DMS 273 (cell line): ENCODE data around the gene SORBS1.

Experiments
- DNase-seq: peaks from one replicate; lab custom pipeline; 2025; ENCODE audit not compliant: unreplicated experiment; lab: John Stamatoyannopoulos, UW

Gene SORBS1

DNA sequence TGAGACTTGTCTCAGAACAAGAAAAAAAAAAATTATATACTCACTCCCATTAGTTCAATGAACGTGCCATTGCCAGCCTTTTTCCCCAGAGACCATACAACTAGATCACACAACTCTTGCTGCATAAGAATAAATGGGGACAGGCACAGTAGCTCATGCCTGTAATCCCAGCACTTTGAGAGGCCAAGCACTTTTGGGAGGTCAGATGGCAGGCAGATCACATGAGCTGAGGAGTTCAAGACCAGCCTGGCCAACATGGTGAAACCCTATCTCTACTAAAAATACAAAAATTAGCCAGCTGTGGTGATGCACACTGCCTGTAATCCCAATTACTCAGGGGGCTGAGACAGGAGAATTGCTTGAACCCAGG is 284.0 kb downstream of the SORBS1 start:
- peak; percentile 23 for DNase-seq

DNA sequence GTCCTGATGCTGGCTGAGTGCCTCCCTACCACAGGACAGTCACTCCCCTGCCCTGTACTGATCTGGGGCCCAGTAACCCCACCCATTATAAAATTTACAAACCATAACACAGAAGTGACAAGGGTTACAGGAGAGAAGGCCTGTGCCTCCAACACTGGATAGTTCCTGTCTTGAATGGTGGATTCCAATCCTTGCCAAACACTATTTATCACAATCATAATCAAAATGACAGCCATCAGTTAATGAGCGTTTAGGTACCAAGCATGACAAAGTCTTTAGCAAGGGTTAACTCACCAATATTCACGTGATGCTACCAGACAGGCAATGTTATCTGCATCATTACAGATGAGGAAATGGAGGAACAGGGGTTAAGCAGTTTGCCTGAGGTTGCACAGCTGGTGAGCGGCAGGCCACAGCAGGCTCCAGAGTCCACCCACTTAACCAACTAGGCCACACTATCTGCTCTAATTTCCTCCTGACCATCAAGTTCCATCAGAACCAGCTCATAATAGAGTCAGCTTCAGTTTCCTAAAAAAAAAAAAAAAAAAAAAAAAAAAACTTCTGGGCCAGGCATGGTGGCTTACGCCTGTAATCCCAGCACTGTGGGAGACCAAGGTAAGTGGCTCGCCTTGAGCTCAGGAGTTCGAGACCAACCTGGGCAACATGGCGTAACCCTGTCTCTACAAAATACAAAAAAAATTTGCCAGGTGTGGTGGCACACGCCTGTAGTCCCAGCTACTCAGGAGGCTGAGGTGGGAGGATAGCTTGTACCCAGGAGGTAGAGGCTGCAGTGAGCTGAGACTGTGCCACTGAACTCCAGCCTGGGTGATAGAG is 284.6 kb downstream of the SORBS1 start:
- DNase-seq: no peak

DNA sequence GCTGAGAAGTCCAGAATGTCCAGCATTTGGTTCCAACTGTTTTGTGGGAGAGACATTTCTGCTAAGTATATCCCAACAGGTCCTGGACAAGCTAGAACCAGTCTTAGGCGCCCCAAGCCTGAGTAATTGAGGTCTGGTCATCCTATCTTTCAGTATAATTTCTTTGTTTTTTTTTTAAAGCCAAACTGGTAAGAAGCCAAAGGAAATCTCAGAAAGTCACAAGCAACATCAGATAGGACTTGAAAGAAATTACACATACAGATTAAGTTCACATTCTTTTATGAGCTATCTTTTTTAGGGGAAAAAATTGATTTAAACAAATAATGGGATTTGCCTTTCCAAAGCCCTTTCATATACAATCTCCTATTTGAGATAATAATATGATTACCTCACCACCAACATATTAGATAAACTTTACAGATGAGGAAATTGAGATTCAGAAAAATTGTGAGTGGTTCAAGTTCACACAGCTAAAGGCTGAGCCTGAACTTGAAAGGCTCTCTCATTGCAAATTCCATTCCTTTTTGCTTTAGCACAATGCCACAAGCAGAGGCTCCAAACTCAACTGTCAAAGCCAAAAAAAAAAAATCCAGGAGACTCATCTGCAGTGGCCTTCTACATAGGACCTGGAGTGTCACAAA is 285.3 kb downstream of the SORBS1 start:
- DNase-seq: no peak

DNA sequence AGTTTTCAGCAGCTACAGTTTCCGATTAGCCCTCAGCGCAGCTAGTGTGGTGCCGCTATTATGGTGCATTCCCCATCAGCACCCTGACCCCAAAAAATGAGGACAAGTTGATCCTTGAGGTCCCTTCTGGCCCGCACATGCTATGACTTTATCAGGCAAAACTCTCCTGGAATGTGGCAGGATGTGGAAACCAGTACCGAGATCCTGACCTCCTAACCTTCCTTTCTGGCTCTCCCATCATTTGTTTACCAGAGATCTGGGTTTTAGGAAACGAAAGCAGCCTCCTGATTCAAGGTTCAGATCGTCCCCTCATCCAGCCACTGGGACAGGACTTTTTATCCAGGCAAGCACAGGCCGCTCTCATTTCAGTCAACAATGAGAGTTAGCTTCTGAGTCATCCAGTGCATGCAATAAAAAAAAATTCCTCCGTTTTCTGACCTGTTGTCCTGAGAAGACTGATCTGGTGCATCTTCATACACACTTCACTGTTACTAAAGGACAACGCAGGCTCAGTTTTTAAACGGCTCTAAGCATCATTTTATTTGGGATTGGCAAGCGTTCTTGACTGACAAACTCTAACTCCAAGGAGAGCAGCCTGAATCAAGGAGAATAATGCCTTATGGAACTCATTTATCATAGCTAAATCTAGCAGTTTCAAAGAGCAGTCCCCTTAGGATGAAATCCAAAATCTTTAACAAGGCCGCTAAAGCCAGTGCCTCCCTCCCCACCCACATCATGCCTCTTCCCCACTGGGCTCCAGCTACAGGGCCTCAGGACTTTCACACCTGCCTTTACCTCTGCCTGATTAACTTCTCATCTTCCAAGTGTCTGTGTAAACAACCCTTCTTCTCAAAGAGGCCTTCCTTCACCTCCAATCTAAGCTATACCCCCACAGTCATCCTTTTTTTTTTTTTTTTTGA is 287.5 kb downstream of the SORBS1 start:
- no peak for DNase-seq

DNA sequence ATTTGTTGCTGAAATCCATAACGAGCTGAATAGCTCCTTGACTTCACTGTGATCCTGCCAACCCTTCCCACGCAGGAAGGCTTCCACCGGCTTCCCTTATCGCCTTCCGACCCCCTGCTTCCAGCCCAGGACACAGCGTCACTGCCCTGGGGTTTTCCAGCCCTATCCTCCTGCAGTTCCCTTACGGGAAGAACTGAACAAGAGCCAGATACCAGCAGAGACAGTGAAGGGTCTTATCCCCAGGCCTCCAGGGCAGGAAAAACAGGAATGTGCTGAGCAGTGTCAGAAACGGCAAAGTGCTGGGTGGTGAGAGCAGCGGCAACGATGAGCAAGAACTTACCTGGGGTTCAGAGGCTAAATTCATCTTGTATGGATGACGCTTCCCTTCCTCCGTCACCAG is 292.7 kb downstream of the SORBS1 start:
- DNase-seq: no peak

DNA sequence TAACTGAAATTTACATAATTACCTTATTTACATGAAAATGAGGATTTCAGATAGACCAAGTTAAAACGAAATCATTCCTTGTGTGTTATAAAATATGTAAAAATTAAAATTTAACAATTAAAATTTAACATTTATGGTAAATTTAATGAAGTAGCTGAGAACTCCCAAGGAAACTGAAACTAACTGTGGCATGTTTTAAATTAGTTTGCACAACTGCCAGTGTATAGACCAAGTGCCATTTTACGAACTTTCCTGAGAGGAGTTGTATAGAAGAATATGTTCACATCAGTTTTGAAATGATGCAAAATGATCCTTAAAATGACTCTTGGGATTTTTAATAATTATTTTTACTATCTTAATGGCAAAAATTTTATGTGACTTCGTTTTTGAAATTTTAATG is 293.9 kb downstream of the SORBS1 start:
- DNase-seq: no peak

DNA sequence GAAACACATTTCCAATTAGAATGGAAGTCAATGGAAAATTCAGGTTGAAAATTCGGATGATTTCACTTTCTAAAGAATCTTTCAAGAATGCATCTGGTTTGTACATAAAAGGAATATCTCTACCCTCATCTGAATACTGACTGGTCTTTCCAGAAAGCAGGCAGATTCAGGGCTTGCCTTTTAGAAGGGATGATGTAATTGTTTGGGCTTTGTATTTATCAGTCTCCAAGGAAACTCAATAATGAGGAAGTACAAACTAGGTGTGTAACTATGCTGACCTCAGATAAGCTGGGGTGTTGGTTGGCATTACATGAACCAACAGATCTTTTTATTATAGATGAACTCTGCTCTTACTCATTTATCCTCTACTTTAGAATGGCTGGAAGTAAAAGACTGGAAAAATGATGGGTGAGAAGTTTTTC is 294.5 kb downstream of the SORBS1 start:
- DNase-seq: peak; percentile 18

DNA sequence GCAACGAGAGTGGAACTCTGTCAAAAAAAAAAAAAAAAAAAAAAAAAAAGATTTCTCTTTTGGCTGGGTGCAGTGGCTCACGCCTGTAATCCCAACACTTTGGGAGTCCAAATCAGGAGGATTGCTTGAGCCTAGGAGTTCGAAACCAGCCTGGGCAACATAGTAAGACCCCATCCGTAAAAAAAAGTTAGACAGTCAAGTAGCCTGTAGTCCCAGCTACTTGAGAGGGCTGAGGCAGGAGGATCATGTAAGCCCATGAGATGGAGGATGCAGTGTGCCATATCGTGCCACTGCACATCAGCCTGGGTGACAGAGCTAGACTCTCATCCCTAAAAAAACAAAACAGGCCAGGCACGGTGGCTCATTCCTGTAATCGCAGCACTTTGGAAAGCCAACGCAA is 295.6 kb downstream of the SORBS1 start:
- DNase-seq: no peak

DNA sequence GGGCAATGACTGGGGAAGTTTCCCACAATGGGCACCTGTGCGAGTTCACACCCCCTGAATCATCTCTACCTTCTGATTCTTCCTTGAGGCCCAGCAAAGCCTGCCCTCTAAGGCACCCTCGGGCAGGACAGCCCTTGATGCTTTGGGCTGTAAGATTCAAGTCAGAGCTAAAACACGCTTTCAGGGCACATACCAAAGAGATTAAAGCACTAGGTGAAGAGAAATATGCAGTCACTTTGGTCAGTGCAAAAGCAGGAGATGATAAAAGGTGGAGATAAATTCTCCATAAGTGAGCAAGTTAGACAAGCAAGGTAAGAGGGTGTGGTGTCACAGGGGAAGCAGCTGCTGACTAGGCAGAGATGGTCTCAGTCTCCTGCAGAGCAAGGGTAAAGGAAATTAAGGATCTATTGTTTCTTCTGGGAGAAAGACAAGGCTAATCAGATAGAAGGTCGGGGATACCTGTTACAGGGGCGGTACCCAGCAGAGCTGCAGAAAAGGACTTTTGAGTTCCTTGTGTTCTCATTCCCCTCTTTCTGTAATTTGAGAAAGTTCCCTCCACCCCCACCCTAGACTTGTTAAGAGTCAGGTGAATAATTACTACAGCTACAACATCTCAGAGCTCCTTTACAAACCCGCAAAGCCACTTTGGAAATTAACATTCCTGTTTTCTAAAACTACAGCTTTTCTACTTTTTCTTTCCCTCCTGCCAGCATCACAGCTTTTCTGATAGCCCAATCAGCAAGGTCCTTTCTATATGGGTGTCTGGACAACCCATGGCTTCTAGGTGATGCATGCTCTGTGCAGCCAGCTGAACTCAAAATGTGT is 296.7 kb downstream of the SORBS1 start:
- DNase-seq: no peak

DNA sequence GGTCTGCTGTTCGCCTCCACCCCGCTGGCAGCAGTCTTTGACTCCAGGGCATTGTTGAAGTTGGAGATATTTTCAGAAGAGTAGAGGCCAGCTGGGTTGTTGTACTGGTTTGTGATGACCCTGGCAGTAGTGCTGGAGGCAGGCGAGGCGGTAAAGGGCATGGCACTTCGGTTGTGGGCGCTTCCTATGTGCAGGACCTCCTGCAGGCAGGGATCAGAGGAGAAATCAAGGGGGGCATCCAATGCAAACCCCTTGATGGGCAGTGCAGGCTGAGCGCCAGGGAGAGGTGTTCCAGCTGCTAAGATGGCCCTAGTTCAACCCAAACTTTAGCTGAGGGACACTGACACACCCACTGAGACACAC is 297.3 kb downstream of the SORBS1 start:
- no peak for DNase-seq

DNA sequence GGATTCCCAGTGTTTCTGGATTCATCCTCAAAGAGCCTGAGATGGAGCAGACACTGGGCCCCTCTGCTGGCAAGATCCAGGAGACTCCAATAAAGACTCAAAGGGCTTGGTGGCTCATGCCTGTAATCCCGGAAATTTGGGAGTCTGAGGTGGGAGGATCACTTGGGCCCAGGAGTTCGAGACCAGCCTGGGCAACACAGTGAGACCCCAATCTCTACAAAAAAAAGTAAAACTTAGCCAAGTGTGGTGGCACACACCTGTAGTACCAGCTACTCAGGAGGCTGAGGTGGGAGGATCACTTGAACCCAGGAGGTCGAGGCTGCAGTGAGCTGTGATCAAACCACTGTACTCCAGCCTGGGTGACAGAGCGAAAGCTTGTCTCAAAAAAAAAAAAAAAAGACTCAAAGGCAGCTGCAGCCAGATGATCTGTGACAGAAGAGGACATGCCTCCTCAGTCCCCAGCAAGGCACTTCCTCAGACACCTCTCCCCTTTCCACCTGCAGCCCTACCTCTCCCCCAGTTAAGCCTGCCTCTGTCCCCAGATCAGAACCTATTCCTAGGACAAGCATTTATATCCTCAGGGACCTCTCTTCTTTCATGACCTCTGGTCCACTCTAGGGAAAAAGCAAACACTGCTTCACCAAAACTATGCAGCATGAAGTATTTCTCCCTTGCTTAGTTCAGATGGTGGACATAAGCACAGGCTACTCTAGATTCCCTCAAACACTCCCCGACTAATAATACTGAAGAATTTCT is 298.2 kb downstream of the SORBS1 start:
- no peak for DNase-seq

DNA sequence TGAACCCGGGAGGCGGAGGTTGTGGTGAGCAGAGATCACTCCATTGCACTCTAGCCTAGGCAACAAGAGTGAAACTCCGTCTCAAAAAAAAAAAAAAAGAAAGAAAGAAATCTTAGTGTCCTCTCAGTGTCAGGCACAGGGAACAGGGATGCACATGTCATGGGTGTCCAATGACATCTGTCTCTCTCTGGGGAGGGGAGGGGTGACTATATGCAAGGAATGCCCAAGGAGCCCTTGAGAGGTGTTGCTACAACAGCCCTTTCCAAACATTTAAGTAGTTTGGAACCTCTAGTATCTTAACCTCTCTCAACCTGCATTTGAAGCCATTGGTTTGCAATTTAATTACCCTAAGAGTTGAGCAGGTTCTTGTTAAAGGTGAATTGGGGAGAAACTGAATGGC is 299.2 kb downstream of the SORBS1 start:
- DNase-seq: no peak
